ENCODE results near the gene KDR. TPM values are rescaled to one million over a fixed set of nuclear protein-coding genes. Genes with fewer than 3 reads are reported as not detected.

KDR gene
- total RNA-seq, 1 donor from 2014 or later, result 23.4 TPM

GRCh38 chr4:55089916-55090315 is 35.5 kb downstream of the KDR start:
- Histone ChIP-seq H3K4me3 (no peak overlapping the region), H3K36me3 (peaks cover 25% of the 10 kb centered on the region), H3K27ac (replicated peaks) (peak overlapping the region; percentile 75), H3K4me1 (peaks cover 84% of the 10 kb centered on the region), H3K9me3 (replicated peaks) (no peaks in the 10 kb centered on the region), H3K27me3 (ENCODE audit: low read depth) (no peaks in the 10 kb centered on the region)
- intact Hi-C loops (cut with micrococcal nuclease), result no loop called here
- TF ChIP-seq, protein P1, sequence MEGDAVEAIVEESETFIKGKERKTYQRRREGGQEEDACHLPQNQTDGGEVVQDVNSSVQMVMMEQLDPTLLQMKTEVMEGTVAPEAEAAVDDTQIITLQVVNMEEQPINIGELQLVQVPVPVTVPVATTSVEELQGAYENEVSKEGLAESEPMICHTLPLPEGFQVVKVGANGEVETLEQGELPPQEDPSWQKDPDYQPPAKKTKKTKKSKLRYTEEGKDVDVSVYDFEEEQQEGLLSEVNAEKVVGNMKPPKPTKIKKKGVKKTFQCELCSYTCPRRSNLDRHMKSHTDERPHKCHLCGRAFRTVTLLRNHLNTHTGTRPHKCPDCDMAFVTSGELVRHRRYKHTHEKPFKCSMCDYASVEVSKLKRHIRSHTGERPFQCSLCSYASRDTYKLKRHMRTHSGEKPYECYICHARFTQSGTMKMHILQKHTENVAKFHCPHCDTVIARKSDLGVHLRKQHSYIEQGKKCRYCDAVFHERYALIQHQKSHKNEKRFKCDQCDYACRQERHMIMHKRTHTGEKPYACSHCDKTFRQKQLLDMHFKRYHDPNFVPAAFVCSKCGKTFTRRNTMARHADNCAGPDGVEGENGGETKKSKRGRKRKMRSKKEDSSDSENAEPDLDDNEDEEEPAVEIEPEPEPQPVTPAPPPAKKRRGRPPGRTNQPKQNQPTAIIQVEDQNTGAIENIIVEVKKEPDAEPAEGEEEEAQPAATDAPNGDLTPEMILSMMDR (IDR thresholded peaks at IDR 0.05; ENCODE audit: borderline replicate concordance), result no peak
- no peak for DNase-seq

GRCh38 chr4:55087913-55088260 is 37.5 kb downstream of the KDR start:
- TF ChIP-seq, protein P1 (IDR thresholded peaks at IDR 0.05; ENCODE audit: borderline replicate concordance), result no peak

GRCh38 chr4:55087009-55087912 is 38.1 kb downstream of the KDR start:
- H3K4me3 ChIP-seq, result no peak overlapping the region
- peaks cover 28% of the 10 kb centered on the region for H3K36me3 ChIP-seq
- H3K27ac ChIP-seq (replicated peaks), result peak overlapping the region; percentile 75
- intact Hi-C loops (cut with micrococcal nuclease), result no loop called here
- peaks cover 72% of the 10 kb centered on the region for H3K4me1 ChIP-seq
- no peak for DNase-seq
- no peaks in the 10 kb centered on the region for H3K9me3 ChIP-seq (replicated peaks)
- TF ChIP-seq, protein P1 (IDR thresholded peaks at IDR 0.05; ENCODE audit: borderline replicate concordance), result no peak
- no peaks in the 10 kb centered on the region for H3K27me3 ChIP-seq (ENCODE audit: low read depth)

More at GRCh38 chr4:55087913-55088260, 37.5 kb downstream of the KDR start:
- Histone ChIP-seq H3K27ac (replicated peaks) (peak overlapping the region; percentile 75), H3K4me1 (peaks cover 75% of the 10 kb centered on the region), H3K4me3 (no peak overlapping the region), H3K36me3 (peaks cover 28% of the 10 kb centered on the region), H3K9me3 (replicated peaks) (no peaks in the 10 kb centered on the region), H3K27me3 (ENCODE audit: low read depth) (no peaks in the 10 kb centered on the region)
- intact Hi-C loops (cut with micrococcal nuclease), result no loop called here
- no peak for DNase-seq

DNA sequence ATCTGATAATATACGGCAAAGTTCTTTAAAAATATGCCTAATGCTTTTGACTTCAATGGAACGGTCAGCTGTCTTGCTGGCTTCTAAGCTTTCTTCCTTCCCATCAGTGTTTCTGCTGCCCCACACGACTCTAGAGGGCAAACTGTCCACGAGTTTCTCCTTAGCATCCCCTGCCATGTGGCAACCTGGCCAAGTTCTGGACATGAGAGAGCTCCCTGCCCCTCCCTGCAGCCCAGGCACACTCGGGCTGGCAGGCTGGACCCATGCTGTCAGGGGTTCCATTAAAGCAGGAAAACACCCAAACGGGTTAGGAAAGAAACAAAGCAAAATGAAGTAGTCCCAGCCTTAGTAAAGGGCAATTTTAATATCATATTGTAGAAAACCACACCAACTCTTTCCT is 38.8 kb downstream of the KDR start:
- no peaks in the 10 kb centered on the region for H3K9me3 ChIP-seq (replicated peaks)
- peak overlapping the region; percentile 75 for H3K27ac ChIP-seq (replicated peaks)
- DNase-seq, result no peak
- TF ChIP-seq, protein P1 (IDR thresholded peaks at IDR 0.05; ENCODE audit: borderline replicate concordance), result no peak
- H3K4me1 ChIP-seq, result peaks cover 65% of the 10 kb centered on the region
- H3K36me3 ChIP-seq, result peaks cover 35% of the 10 kb centered on the region
- H3K27me3 ChIP-seq (ENCODE audit: low read depth), result no peaks in the 10 kb centered on the region
- H3K4me3 ChIP-seq, result no peak overlapping the region
- intact Hi-C loops (cut with micrococcal nuclease), result no loop called here

GRCh38 chr4:55083735-55084134 is 41.7 kb downstream of the KDR start:
- Histone ChIP-seq H3K36me3 (peaks cover 30% of the 10 kb centered on the region), H3K27ac (replicated peaks) (peak overlapping the region; percentile 45), H3K4me1 (peaks cover 63% of the 10 kb centered on the region), H3K27me3 (ENCODE audit: low read depth) (no peaks in the 10 kb centered on the region), H3K4me3 (no peak overlapping the region), H3K9me3 (replicated peaks) (no peaks in the 10 kb centered on the region)
- intact Hi-C loops (cut with micrococcal nuclease), result no loop called here
- TF ChIP-seq, protein P1 (IDR thresholded peaks at IDR 0.05; ENCODE audit: borderline replicate concordance), result no peak
- DNase-seq, result no peak

All from left ventricle myocardium inferior (tissue), 1 donor.